Measurements from ENCODE around the gene LPCAT4. TPM values are rescaled to one million over a fixed set of nuclear protein-coding genes. Genes with fewer than 3 reads are reported as not detected.

The LPCAT4 gene
- total and polyA plus RNA-seq, 4 donors = 1.1 to 2.4 (median 1.8) TPM

- no peaks in the 10 kb centered on the region for H3K36me3 ChIP-seq (ENCODE audit: control insufficient read depth in 4 of 4, insufficient read depth in 3 of 4, low read depth in 1 of 4, low read length in 3 of 4)
- no peak for DNase-seq (ENCODE audit: low spot score)
- H3K9me3 ChIP-seq (ENCODE audit: control insufficient read depth in 4 of 4, low read length in 3 of 4) = no peaks in the 10 kb centered on the region
- 98% methylated on average over 8 of the region's 8 CpGs for WGBS
- no peaks in the 10 kb centered on the region for H3K4me1 ChIP-seq (ENCODE audit: control insufficient read depth in 4 of 4, insufficient read depth in 4 of 4, low read length in 3 of 4)
- H3K27ac ChIP-seq (ENCODE audit: low read depth in 1 of 2, low read length in 2 of 2) = no peak overlapping the region
- TF ChIP-seq TAF1 (conservative IDR thresholded peaks at IDR 0.05) (no peak), YY1 (IDR thresholded peaks at IDR 0.05) (no peak), JUND (IDR thresholded peaks at IDR 0.05) (no peak), RXRA (IDR thresholded peaks at IDR 0.05) (no peak), EGR1 (IDR thresholded peaks at IDR 0.05; ENCODE audit: low read depth in 2 of 2) (no peak), GABPA (IDR thresholded peaks at IDR 0.05 in 1 of 2, conservative IDR thresholded peaks at IDR 0.05 in 1 of 2) (no peak), RAD21 (IDR thresholded peaks at IDR 0.05) (no peak), FOXA2 (IDR thresholded peaks at IDR 0.05) (no peak)
- TF ChIP-seq, protein P1, sequence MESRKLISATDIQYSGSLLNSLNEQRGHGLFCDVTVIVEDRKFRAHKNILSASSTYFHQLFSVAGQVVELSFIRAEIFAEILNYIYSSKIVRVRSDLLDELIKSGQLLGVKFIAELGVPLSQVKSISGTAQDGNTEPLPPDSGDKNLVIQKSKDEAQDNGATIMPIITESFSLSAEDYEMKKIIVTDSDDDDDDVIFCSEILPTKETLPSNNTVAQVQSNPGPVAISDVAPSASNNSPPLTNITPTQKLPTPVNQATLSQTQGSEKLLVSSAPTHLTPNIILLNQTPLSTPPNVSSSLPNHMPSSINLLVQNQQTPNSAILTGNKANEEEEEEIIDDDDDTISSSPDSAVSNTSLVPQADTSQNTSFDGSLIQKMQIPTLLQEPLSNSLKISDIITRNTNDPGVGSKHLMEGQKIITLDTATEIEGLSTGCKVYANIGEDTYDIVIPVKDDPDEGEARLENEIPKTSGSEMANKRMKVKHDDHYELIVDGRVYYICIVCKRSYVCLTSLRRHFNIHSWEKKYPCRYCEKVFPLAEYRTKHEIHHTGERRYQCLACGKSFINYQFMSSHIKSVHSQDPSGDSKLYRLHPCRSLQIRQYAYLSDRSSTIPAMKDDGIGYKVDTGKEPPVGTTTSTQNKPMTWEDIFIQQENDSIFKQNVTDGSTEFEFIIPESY (IDR thresholded peaks at IDR 0.05) = no peak
- TF ChIP-seq, protein P2, sequence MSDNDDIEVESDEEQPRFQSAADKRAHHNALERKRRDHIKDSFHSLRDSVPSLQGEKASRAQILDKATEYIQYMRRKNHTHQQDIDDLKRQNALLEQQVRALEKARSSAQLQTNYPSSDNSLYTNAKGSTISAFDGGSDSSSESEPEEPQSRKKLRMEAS (IDR thresholded peaks at IDR 0.05) = no peak
- TF ChIP-seq, protein P3, sequence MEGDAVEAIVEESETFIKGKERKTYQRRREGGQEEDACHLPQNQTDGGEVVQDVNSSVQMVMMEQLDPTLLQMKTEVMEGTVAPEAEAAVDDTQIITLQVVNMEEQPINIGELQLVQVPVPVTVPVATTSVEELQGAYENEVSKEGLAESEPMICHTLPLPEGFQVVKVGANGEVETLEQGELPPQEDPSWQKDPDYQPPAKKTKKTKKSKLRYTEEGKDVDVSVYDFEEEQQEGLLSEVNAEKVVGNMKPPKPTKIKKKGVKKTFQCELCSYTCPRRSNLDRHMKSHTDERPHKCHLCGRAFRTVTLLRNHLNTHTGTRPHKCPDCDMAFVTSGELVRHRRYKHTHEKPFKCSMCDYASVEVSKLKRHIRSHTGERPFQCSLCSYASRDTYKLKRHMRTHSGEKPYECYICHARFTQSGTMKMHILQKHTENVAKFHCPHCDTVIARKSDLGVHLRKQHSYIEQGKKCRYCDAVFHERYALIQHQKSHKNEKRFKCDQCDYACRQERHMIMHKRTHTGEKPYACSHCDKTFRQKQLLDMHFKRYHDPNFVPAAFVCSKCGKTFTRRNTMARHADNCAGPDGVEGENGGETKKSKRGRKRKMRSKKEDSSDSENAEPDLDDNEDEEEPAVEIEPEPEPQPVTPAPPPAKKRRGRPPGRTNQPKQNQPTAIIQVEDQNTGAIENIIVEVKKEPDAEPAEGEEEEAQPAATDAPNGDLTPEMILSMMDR (IDR thresholded peaks at IDR 0.05; ENCODE audit: low read depth, low read length, missing input control) = no peak
- no peak overlapping the region for H3K4me3 ChIP-seq (ENCODE audit: low read depth in 1 of 3, low read length in 3 of 3)
- no peak overlapping the region for H3K9ac ChIP-seq (ENCODE audit: low read depth in 1 of 2, low read length in 2 of 2)
- H3K27me3 ChIP-seq (ENCODE audit: control insufficient read depth in 4 of 4, insufficient read depth in 4 of 4, low read length in 3 of 4) = no peaks in the 10 kb centered on the region
These were observed 7.0 kb upstream of the LPCAT4 start for GRCh38 chr15:34373951-34374350.

DNA sequence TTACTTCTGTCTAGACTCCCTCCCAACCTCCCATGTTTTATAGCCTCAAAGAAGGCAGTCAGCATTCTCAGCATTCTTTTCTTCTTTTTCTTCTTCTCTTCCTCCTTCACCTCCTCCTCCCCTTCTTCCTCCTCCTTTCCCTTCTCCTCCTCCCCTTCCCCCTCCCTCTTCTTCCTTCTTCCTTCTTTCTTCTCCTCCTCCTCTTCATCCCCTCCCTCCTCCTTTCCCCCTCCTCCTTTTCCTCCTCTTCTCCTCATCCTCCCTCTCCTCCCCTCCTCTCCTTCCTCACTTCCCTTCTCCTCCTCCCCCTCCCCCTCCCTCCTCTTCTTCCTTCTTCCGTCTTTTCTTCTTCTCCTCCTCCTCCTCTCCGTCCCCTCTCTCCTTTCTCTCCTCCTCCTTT lies 3.6 kb upstream of the LPCAT4 start:
- no peaks in the 10 kb centered on the region for H3K9me3 ChIP-seq (ENCODE audit: control insufficient read depth in 4 of 4, low read length in 3 of 4)
- DNase-seq (ENCODE audit: low spot score) = no peak
- H3K27ac ChIP-seq (ENCODE audit: low read depth in 1 of 2, low read length in 2 of 2) = no peak overlapping the region
- 63% methylated on average over 2 of the region's 2 CpGs for WGBS
- no peak overlapping the region for H3K4me3 ChIP-seq (ENCODE audit: low read depth in 1 of 3, low read length in 3 of 3)
- H3K36me3 ChIP-seq (ENCODE audit: control insufficient read depth in 4 of 4, insufficient read depth in 3 of 4, low read depth in 1 of 4, low read length in 3 of 4) = no peaks in the 10 kb centered on the region
- no peak overlapping the region for H3K9ac ChIP-seq (ENCODE audit: low read depth in 1 of 2, low read length in 2 of 2)
- no peaks in the 10 kb centered on the region for H3K27me3 ChIP-seq (ENCODE audit: control insufficient read depth in 4 of 4, insufficient read depth in 4 of 4, low read length in 3 of 4)
- no peak for TF ChIP-seq HNF4A (conservative IDR thresholded peaks at IDR 0.05)
- TF ChIP-seq GABPA (IDR thresholded peaks at IDR 0.05 in 1 of 2, conservative IDR thresholded peaks at IDR 0.05 in 1 of 2) = no peak
- no peak for TF ChIP-seq ATF3 (IDR thresholded peaks at IDR 0.05)
- no peak for TF ChIP-seq TAF1 (conservative IDR thresholded peaks at IDR 0.05)
- TF ChIP-seq EGR1 (IDR thresholded peaks at IDR 0.05; ENCODE audit: low read depth in 2 of 2) = no peak
- TF ChIP-seq SP1 (IDR thresholded peaks at IDR 0.05) = no peak
- no peak for TF ChIP-seq YY1 (IDR thresholded peaks at IDR 0.05)
- TF ChIP-seq REST (IDR thresholded peaks at IDR 0.05) = no peak
- no peak for TF ChIP-seq FOXA1 (IDR thresholded peaks at IDR 0.05)
- TF ChIP-seq, protein P1 (IDR thresholded peaks at IDR 0.05) = no peak
- TF ChIP-seq RXRA (IDR thresholded peaks at IDR 0.05) = no peak
- TF ChIP-seq, protein P3 (IDR thresholded peaks at IDR 0.05; ENCODE audit: low read depth, low read length, missing input control) = no peak
- no peak for TF ChIP-seq JUND (IDR thresholded peaks at IDR 0.05)
- H3K4me1 ChIP-seq (ENCODE audit: control insufficient read depth in 4 of 4, insufficient read depth in 4 of 4, low read length in 3 of 4) = peaks cover 0 to 19% (median 12%) of the 10 kb centered on the region in 4 donors
